HepG2 (cell line): ENCODE data around the gene NOL12. TPM values are rescaled to one million over a fixed set of nuclear protein-coding genes. Genes with fewer than 3 reads are reported as not detected.

Experiments used
- ADNP ChIP-seq: sonication (generic); formaldehyde crosslinking; IDR thresholded peaks from 2 replicates; pipeline ENCODE4 v1.4.0; 2020; ENCODE audit warnings: missing genetic modification reagents
- FOXJ3 ChIP-seq: sonication (generic); formaldehyde crosslinking; IDR thresholded peaks from 2 replicates; pipeline ENCODE4 v1.4.0; 2020; ENCODE audit warnings: missing genetic modification reagents, mild to moderate bottlenecking, borderline replicate concordance
- GZF1 ChIP-seq: sonication (generic); formaldehyde crosslinking; IDR thresholded peaks from 2 replicates; pipeline ENCODE4 v1.5.1; 2020; ENCODE audit warnings: mild to moderate bottlenecking, missing genetic modification reagents
- SNAPC2 ChIP-seq: sonication (generic); formaldehyde crosslinking; IDR thresholded peaks from 2 replicates; pipeline ENCODE4 v1.8.1; 2022; ENCODE audit warnings: mild to moderate bottlenecking, missing genetic modification reagents
- TFDP2 ChIP-seq: sonication (generic); formaldehyde crosslinking; IDR thresholded peaks from 2 replicates; pipeline ENCODE4 v1.4.0; 2020; ENCODE audit warnings: missing genetic modification reagents
- USF2 ChIP-seq, 2 experiments: sonication (generic) in 1 of 2; formaldehyde crosslinking in 1 of 2; IDR thresholded peaks; 2 replicates each; pipeline versions ENCODE4 v1.5.1 to v1.6.1; 2011 to 2020; ENCODE audit warnings: borderline replicate concordance in 1 of 2, low read depth in 1 of 2, low read length in 1 of 2, mild to moderate bottlenecking in 1 of 2, missing genetic modification reagents in 1 of 2, moderate library complexity in 1 of 2
- ZNF12 ChIP-seq: sonication (generic); formaldehyde crosslinking; IDR thresholded peaks from 2 replicates; pipeline ENCODE4 v1.5.0; 2020; ENCODE audit warnings: missing genetic modification reagents
- ZNF234 ChIP-seq: sonication (generic); formaldehyde crosslinking; conservative IDR thresholded peaks from 2 replicates; pipeline ENCODE4 v1.5.1; 2020; ENCODE audit warnings: mild to moderate bottlenecking, missing genetic modification reagents
- ZNF292 ChIP-seq: sonication (generic); formaldehyde crosslinking; IDR thresholded peaks from 2 replicates; pipeline ENCODE4 v1.8.1; 2022; ENCODE audit warnings: mild to moderate bottlenecking, low read depth, missing genetic modification reagents, borderline replicate concordance
- ZNF296 ChIP-seq: sonication (generic); formaldehyde crosslinking; conservative IDR thresholded peaks from 2 replicates; pipeline ENCODE4 v1.5.0; 2020; ENCODE audit warnings: mild to moderate bottlenecking, missing genetic modification reagents
- ZNF44 ChIP-seq: sonication (generic); formaldehyde crosslinking; IDR thresholded peaks from 2 replicates; pipeline ENCODE4 v1.5.1; 2020; ENCODE audit warnings: mild to moderate bottlenecking, missing genetic modification reagents
- ZNF598 ChIP-seq: sonication (generic); formaldehyde crosslinking; IDR thresholded peaks from 2 replicates; pipeline ENCODE4 v1.5.1; 2020; ENCODE audit warnings: mild to moderate bottlenecking, missing genetic modification reagents, borderline replicate concordance
- ZNF615 ChIP-seq: sonication (generic); formaldehyde crosslinking; IDR thresholded peaks from 2 replicates; pipeline ENCODE4 v1.5.0; 2020; ENCODE audit warnings: mild to moderate bottlenecking, missing genetic modification reagents, borderline replicate concordance
- ZNF616 ChIP-seq: sonication (generic); formaldehyde crosslinking; IDR thresholded peaks from 2 replicates; pipeline ENCODE4 v1.5.0; 2020; ENCODE audit warnings: low read depth, mild to moderate bottlenecking, missing genetic modification reagents
- ZNF710 ChIP-seq: sonication (generic); formaldehyde crosslinking; IDR thresholded peaks from 2 replicates; pipeline ENCODE4 v1.5.0; 2020; ENCODE audit warnings: mild to moderate bottlenecking, missing genetic modification reagents, borderline replicate concordance
- ZNF740 ChIP-seq: sonication (generic); formaldehyde crosslinking; IDR thresholded peaks from 2 replicates; pipeline ENCODE4 v1.4.0; 2020; ENCODE audit warnings: missing genetic modification reagents
- ZNF766 ChIP-seq: sonication (generic); formaldehyde crosslinking; IDR thresholded peaks from 2 replicates; pipeline ENCODE4 v1.5.0; 2020; ENCODE audit warnings: missing genetic modification reagents, borderline replicate concordance
- ZNF781 ChIP-seq: sonication (generic); formaldehyde crosslinking; IDR thresholded peaks from 2 replicates; pipeline ENCODE4 v1.5.1; 2020; ENCODE audit warnings: borderline replicate concordance, mild to moderate bottlenecking, missing genetic modification reagents; ENCODE audit errors: not compliant biosample characterization
- ZNF784 ChIP-seq: sonication (generic); formaldehyde crosslinking; IDR thresholded peaks from 2 replicates; pipeline ENCODE4 v1.5.1; 2020; ENCODE audit warnings: missing genetic modification reagents, mild to moderate bottlenecking, borderline replicate concordance
- ZSCAN29 ChIP-seq: sonication (generic); formaldehyde crosslinking; conservative IDR thresholded peaks from 2 replicates; pipeline ENCODE4 v1.4.0; 2020; ENCODE audit warnings: mild to moderate bottlenecking, missing genetic modification reagents
- polyA plus RNA-seq, 8 experiments: library from polyadenylated mRNA; depleted of rRNA in 3 of 8; stranded (reverse) in 7 of 8; unstranded in 1 of 8; fragments of >200 nt; fragmentation: Illumina TruSeq in 4 of 8; extraction: Trizol in 4 of 8; gene quantifications; 2 replicates each; pipeline versions ENCODE4 v1.2.1 to v1.2.3, GENCODE V29; 2011 to 2016; ENCODE audit warnings: low read depth in 4 of 8, missing spikeins in 1 of 8, mixed read lengths in 1 of 8; ENCODE audit not compliant: insufficient read depth in 1 of 8
- total RNA-seq, 5 experiments: library from RNA; depleted of rRNA; stranded (reverse); fragments of >200 nt; fragmentation: Illumina TruSeq; extraction: Trizol; gene quantifications; 2 replicates each; pipeline ENCODE4 v1.2.3, GENCODE V29; 2016; ENCODE audit warnings: low read depth in 1 of 5

Gene NOL12
- total and polyA plus RNA-seq, 2 of the 13 experiments (the other 11 are each of a cell fraction or from before 2014, with no cell fraction given): 14.3 to 31.4 TPM

GRCh38 chr22:37659066-37659896 lies 26.9 kb upstream of the NOL12 start (continued):
- TF ChIP-seq ZNF784 (0 out of 2 replicates have a peak, but pooled peaks have one; percentile 39), ZNF781 (CRISPR knock-in tag) (peak; percentile 85), ZNF12 (CRISPR knock-in tag) (no peak), USF2 (IDR thresholded peaks at IDR 0.05; ENCODE audit: low read depth, low read length) (no peak), USF2 (CRISPR knock-in tag; IDR thresholded peaks at IDR 0.05; ENCODE audit: borderline replicate concordance) (no peak), GZF1 (CRISPR knock-in tag) (0 out of 2 replicates have a peak, but pooled peaks have one; percentile 79), ZNF710 (CRISPR knock-in tag) (peak; percentile 30; the same call in 1 of the 2 replicates), ZNF766 (CRISPR knock-in tag) (no peak), ZNF740 (CRISPR knock-in tag) (no peak), ZNF234 (CRISPR knock-in tag) (0 out of 2 replicates have a peak, but pooled peaks have one; percentile 40), ZNF598 (CRISPR knock-in tag) (peak; percentile 60; the same call in 1 of the 2 replicates), ZSCAN29 (CRISPR knock-in tag) (no peak), ZNF615 (no peak), ZNF292 (0 out of 2 replicates have a peak, but pooled peaks have one; percentile 71), ZNF44 (CRISPR knock-in tag) (no peak; the same call in 1 of the 2 replicates), SNAPC2 (CRISPR knock-in tag) (no peak), ADNP (CRISPR knock-in tag) (no peak), ZNF616 (CRISPR knock-in tag) (no peak), ZNF296 (CRISPR knock-in tag) (no peak), TFDP2 (CRISPR knock-in tag) (no peak), FOXJ3 (CRISPR knock-in tag) (no peak)
